GM12878 (cell line): ENCODE data around the gene ASB2. TPM values are rescaled to one million over a fixed set of nuclear protein-coding genes. Genes with fewer than 3 reads are reported as not detected.

Experiments used
- ATAC-seq: fragments of 200-7000 bp; cut with Tn5 transposase; 3 replicates; pipeline ENCODE4 v1.9.1; 2020; ENCODE audit warnings: mild to moderate bottlenecking, moderate library complexity
- BruUV-seq: library from RNA; stranded (reverse); fragments of 400-500 nt; replicated peaks from 2 replicates; lab custom pipeline; 2021; lab: Mats Ljungman, UMichigan
- CTCF ChIA-PET: fragments of 300-600 bp; sonication (Branson Sonifier 250); formaldehyde crosslinking; extraction: SDS; loops from one replicate; lab custom pipeline; 2021; ENCODE audit warnings: inconsistent platforms; lab: Yijun Ruan, JAX
- POLR2A ChIA-PET: fragments of 350-600 bp; formaldehyde crosslinking; extraction: SDS; loops from one replicate; lab custom pipeline; 2021; ENCODE audit warnings: inconsistent platforms; lab: Charles Lee
- RAD21 ChIA-PET: fragments of 300-600 bp; sonication (Branson Sonifier 250); formaldehyde crosslinking; loops from one replicate; lab custom pipeline; 2023; ENCODE audit warnings: antibody characterized with exemption; ENCODE audit not compliant: unreplicated experiment; lab: Charles Lee
- SMC1A ChIA-PET: fragments of 300-600 bp; sonication (Branson Sonifier 250); formaldehyde crosslinking; loops from one replicate; lab custom pipeline; 2023; ENCODE audit not compliant: unreplicated experiment, uncharacterized antibody; lab: Charles Lee
- DNase-seq: peaks from one replicate; pipeline ENCODE4 v3.0.0-alpha.2; 2011; ENCODE audit warnings: low read depth, low spot score
- FAIRE-seq: peaks from 3 replicates; lab custom pipeline; 2011; peaks lifted over from hg19 to GRCh38; lab: Jason Lieb, UNC
- H2AFZ ChIP-seq: 2 replicates; pipeline ENCODE4 v1.6.0; 2011; ENCODE audit warnings: low read depth, low read length, control low read depth; ENCODE audit not compliant: control insufficient read depth
- H3K27ac ChIP-seq: 2 replicates; pipeline ENCODE4 v1.5.1; 2011; ENCODE audit warnings: control low read depth; ENCODE audit not compliant: control insufficient read depth, insufficient read depth
- H3K27me3 ChIP-seq, 2 experiments: replicated peaks in 1 of 2; 2 replicates each; pipeline versions ENCODE4 v1.6.0 to v1.6.1; 2011; ENCODE audit warnings: low read length in 1 of 2; ENCODE audit not compliant: control insufficient read depth in 2 of 2, insufficient read depth in 2 of 2
- H3K36me3 ChIP-seq, 2 experiments: 2 replicates each; pipeline ENCODE4 v1.5.1; 2011; ENCODE audit warnings: low read length in 1 of 2; ENCODE audit not compliant: control insufficient read depth in 2 of 2, insufficient read depth in 2 of 2
- H3K4me1 ChIP-seq: 2 replicates; pipeline ENCODE4 v1.6.1; 2011; ENCODE audit warnings: mild to moderate bottlenecking, low read length, moderate library complexity, mixed read lengths; ENCODE audit not compliant: control insufficient read depth, insufficient read depth
- H3K4me2 ChIP-seq: 2 replicates; pipeline ENCODE4 v1.6.0; 2011; ENCODE audit warnings: control low read depth; ENCODE audit not compliant: control insufficient read depth, insufficient read depth
- H3K4me3 ChIP-seq: fragments of 200-600 bp; sonication (generic); 2 replicates; pipeline ENCODE4 v1.5.1; 2016
- H3K79me2 ChIP-seq: 2 replicates; pipeline ENCODE4 v1.6.0; 2011; ENCODE audit warnings: low read length; ENCODE audit not compliant: control insufficient read depth, insufficient read depth
- H3K9ac ChIP-seq: 2 replicates; pipeline ENCODE4 v1.8.0; 2011; ENCODE audit warnings: low read length, control low read depth, mixed read lengths; ENCODE audit not compliant: control insufficient read depth, insufficient read depth
- H3K9me3 ChIP-seq: replicated peaks from 3 replicates; pipeline ENCODE4 v1.5.1; 2011; ENCODE audit warnings: mild to moderate bottlenecking, low read length; ENCODE audit not compliant: control insufficient read depth, insufficient read depth
- H4K20me1 ChIP-seq: 2 replicates; pipeline ENCODE4 v1.6.0; 2011; ENCODE audit not compliant: control insufficient read depth, insufficient read depth
- BCL11A ChIP-seq: IDR thresholded peaks from 2 replicates; pipeline ENCODE4 v1.6.1; 2011; ENCODE audit warnings: low read depth, low read length
- IKZF2 ChIP-seq, 2 experiments: fragments of 450-650 bp; IDR thresholded peaks; 2 replicates each; pipeline ENCODE4 v1.6.1; 2017; ENCODE audit warnings: mild to moderate bottlenecking in 2 of 2, moderate library complexity in 2 of 2
- NKRF ChIP-seq: fragments of 450-650 bp; conservative IDR thresholded peaks from 2 replicates; pipeline ENCODE4 v1.6.1; 2017; ENCODE audit warnings: mild to moderate bottlenecking, moderate library complexity
- NR2C2 ChIP-seq: IDR thresholded peaks from 2 replicates; pipeline ENCODE4 v1.6.1; 2011; ENCODE audit warnings: borderline replicate concordance, low read depth; ENCODE audit not compliant: control insufficient read depth, insufficient read length
- NRF1 ChIP-seq: conservative IDR thresholded peaks from 2 replicates; pipeline ENCODE4 v1.6.1; 2011; ENCODE audit warnings: mild to moderate bottlenecking, low read depth, low read length, improper control_type of control experiment
- POU2F2 ChIP-seq: IDR thresholded peaks from 3 replicates; pipeline ENCODE4 v1.6.1; 2011; ENCODE audit warnings: low read depth, mild to moderate bottlenecking, low read length, borderline replicate concordance
- PRDM15 ChIP-seq: fragments of 450-650 bp; formaldehyde crosslinking; IDR thresholded peaks from 2 replicates; pipeline ENCODE4 v1.4.0; 2020; ENCODE audit warnings: mild to moderate bottlenecking, moderate library complexity
- RBBP5 ChIP-seq: fragments of 200-600 bp; sonication (generic); conservative IDR thresholded peaks from 2 replicates; pipeline ENCODE4 v1.6.1; 2016
- RFX5 ChIP-seq: IDR thresholded peaks from 2 replicates; pipeline ENCODE4 v1.6.1; 2011; ENCODE audit warnings: low read depth, low read length, improper control_type of control experiment
- SMC3 ChIP-seq: IDR thresholded peaks from 2 replicates; pipeline ENCODE4 v1.6.1; 2011; ENCODE audit warnings: low read length, improper control_type of control experiment, borderline replicate concordance
- SREBF2 ChIP-seq: IDR thresholded peaks from 2 replicates; pipeline ENCODE4 v1.6.1; 2012; ENCODE audit warnings: mild to moderate bottlenecking, low read length
- SUPT20H ChIP-seq: IDR thresholded peaks from 2 replicates; pipeline ENCODE4 v1.6.1; 2011; ENCODE audit warnings: low read depth, mild to moderate bottlenecking, low read length, moderate library complexity, borderline replicate concordance; ENCODE audit not compliant: control insufficient read depth
- WGBS: methylation state at CpG from one replicate; pipeline ENCODE4 v1.1.6; 2016; ENCODE audit warnings: low lambda C conversion rate; ENCODE audit not compliant: insufficient replicate concordance, insufficient coverage; ENCODE audit errors: missing lambda C conversion rate; 5-methylcytosine and 5-hydroxymethylcytosine counted together
- in situ Hi-C: fragments of 300-500 bp; cut with MboI; formaldehyde crosslinking; loops from 9 replicates; pipeline ENCODE4 v1.14.3; 2018; ENCODE audit warnings: mixed read lengths
- intact Hi-C: fragments of 100-400 bp; cut with micrococcal nuclease; formaldehyde crosslinking; loops from one replicate; pipeline ENCODE4 v1.14.2; 2022; ENCODE audit not compliant: unreplicated experiment
- polyA plus RNA-seq, 11 experiments: library from polyadenylated mRNA; depleted of rRNA in 4 of 11; unstranded in 6 of 11; stranded (reverse) in 5 of 11; fragments of >200 nt; fragmentation: Nextera tagmentation in 4 of 11; fragmentation: Illumina TruSeq in 1 of 11; extraction: Ambion mirVana in 4 of 11; extraction: Trizol in 1 of 11; gene quantifications; 1 replicate in 1 of 11; 2 replicates in 10 of 11; pipeline versions ENCODE4 v1.2.1 to v1.2.3, GENCODE V29; 2011 to 2016; ENCODE audit warnings: inconsistent platforms in 2 of 11, missing spikeins in 2 of 11, low read depth in 1 of 11
- total RNA-seq, 4 experiments: library from RNA; depleted of rRNA in 3 of 4; stranded (reverse); fragments of >200 nt in 3 of 4; fragmentation: Illumina TruSeq in 1 of 4; extraction: Trizol in 1 of 4; gene quantifications; 2 replicates each; pipeline versions ENCODE4 v1.2.1 to v1.2.3, GENCODE V29; 2013 to 2021
- TF ChIP-seq, protein P1 (sequence below): IDR thresholded peaks from 2 replicates; pipeline ENCODE4 v1.6.1; 2012; ENCODE audit warnings: low read length, inconsistent platforms
- TF ChIP-seq, protein P2 (sequence below): fragments of 450-650 bp; IDR thresholded peaks from 2 replicates; pipeline ENCODE4 v1.6.1; 2016; ENCODE audit warnings: mild to moderate bottlenecking

ASB2 gene
- total and polyA plus RNA-seq, 10 of the 15 experiments (the other 5 are each of a cell fraction or from before 2014, with no cell fraction given): 3.0 to 54.8 (median 33.5) TPM

DNA sequence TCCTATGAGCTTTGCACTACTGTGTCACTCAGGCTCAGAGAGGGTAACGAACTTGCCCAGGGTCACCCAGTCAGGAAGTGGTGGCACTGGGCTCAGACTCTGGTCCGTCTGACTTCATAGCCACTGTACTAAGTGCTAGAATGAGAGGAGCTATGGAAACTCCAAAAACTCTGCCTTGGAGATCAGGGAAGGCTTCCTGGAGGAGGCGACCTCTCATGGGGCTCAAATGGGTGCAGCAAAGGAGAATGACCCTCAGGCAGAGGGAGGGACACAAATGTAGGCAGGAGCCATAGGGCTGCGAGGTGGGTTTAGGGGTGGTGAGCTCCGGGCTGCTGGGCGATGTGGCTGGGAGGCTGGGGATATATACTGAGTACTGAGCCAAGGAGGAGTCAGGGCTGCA lies 23.9 kb upstream of the ASB2 start (continued):
- no peak for TF ChIP-seq RFX5
- TF ChIP-seq SREBF2: no peak
- TF ChIP-seq RBBP5: no peak
- no peak for TF ChIP-seq SUPT20H
- TF ChIP-seq, all 136 proteins: peak for 0

- SMC1A ChIA-PET: interaction anchor here (0.9 to 7.3 kb wide), 20 partner anchors 9 to 345 kb away, joined by 3 to 180 read pairs (median 10); partner anchors contain the start of genes ASB2 and IFI27L2
- peaks cover 26% of the 10 kb centered on the region for H3K4me1 ChIP-seq
- no peak overlapping the region for H3K4me2 ChIP-seq
- ATAC-seq (peak; percentile 65), DNase-seq (no peak), FAIRE-seq (peak; percentile 49)
- H3K9ac ChIP-seq: no peak overlapping the region
- no peaks in the 10 kb centered on the region for H3K36me3 ChIP-seq
- H3K4me3 ChIP-seq: no peak overlapping the region
- H3K79me2 ChIP-seq: no peaks in the 10 kb centered on the region
- no TSS peak for BruUV-seq
- CTCF ChIA-PET: interaction anchor here (0.6 to 16.9 kb wide), 25 partner anchors 8 to 451 kb away, joined by 3 to 541 read pairs (median 6); partner anchors contain the start of genes ASB2 and IFI27L1
- no peaks in the 10 kb centered on the region for H3K27me3 ChIP-seq
- H3K9me3 ChIP-seq: no peaks in the 10 kb centered on the region
- no peak overlapping the region for H3K27ac ChIP-seq
- POLR2A ChIA-PET: interaction anchor here (0.9 to 3.4 kb wide), 16 partner anchors 9 to 60 kb away, joined by 3 to 33 read pairs (median 8); partner anchors contain the start of gene ASB2
- RAD21 ChIA-PET: interaction anchor here (0.9 to 9.3 kb wide), 17 partner anchors 9 to 137 kb away, joined by 3 to 344 read pairs (median 15); partner anchors contain the start of genes ASB2 and OTUB2
- 27% methylated on average over 8 of the region's 8 CpGs for WGBS
- in situ Hi-C loops: no loop called here
- intact Hi-C loops: no loop called here
- H2AFZ ChIP-seq: no peak overlapping the region
- no peaks in the 10 kb centered on the region for H4K20me1 ChIP-seq
- TF ChIP-seq, protein P1, sequence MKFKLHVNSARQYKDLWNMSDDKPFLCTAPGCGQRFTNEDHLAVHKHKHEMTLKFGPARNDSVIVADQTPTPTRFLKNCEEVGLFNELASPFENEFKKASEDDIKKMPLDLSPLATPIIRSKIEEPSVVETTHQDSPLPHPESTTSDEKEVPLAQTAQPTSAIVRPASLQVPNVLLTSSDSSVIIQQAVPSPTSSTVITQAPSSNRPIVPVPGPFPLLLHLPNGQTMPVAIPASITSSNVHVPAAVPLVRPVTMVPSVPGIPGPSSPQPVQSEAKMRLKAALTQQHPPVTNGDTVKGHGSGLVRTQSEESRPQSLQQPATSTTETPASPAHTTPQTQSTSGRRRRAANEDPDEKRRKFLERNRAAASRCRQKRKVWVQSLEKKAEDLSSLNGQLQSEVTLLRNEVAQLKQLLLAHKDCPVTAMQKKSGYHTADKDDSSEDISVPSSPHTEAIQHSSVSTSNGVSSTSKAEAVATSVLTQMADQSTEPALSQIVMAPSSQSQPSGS: no peak
- TF ChIP-seq NRF1 (no peak), BCL11A (no peak), IKZF2 (IDR thresholded peaks at IDR 0.05) (no peak), NKRF (no peak), PRDM15 (CRISPR knock-in tag) (no peak), NR2C2 (no peak), SMC3 (peak; percentile 55; the same call in 1 of the 2 replicates), POU2F2 (no peak)
- TF ChIP-seq, protein P2, sequence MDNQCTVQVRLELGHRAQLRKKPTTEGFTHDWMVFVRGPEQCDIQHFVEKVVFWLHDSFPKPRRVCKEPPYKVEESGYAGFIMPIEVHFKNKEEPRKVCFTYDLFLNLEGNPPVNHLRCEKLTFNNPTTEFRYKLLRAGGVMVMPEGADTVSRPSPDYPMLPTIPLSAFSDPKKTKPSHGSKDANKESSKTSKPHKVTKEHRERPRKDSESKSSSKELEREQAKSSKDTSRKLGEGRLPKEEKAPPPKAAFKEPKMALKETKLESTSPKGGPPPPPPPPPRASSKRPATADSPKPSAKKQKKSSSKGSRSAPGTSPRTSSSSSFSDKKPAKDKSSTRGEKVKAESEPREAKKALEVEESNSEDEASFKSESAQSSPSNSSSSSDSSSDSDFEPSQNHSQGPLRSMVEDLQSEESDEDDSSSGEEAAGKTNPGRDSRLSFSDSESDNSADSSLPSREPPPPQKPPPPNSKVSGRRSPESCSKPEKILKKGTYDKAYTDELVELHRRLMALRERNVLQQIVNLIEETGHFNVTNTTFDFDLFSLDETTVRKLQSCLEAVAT: no peak
Measured at GRCh38 chr14:93999573-93999972, 23.2 kb upstream of the ASB2 start.
